GM19467 (cell line): ENCODE results near the gene CLRN2.
"Not testable (repeated sequence)": the region's sequence is repeated elsewhere in the genome, so short reads cannot be mapped to it uniquely, and the experiment has no call there.

Source experiments
- ATAC-seq: cut with Tn5 transposase; IDR thresholded peaks from one replicate; pipeline ENCODE4 v1.9.1; 2021; ENCODE audit warnings: mild to moderate bottlenecking, moderate library complexity; ENCODE audit not compliant: unreplicated experiment

CLRN2 gene

GRCh38 chr4:17502756-17503155, 12.2 kb upstream of the CLRN2 start:
- no peak for ATAC-seq

GRCh38 chr4:17504081-17504480, 10.9 kb upstream of the CLRN2 start:
- ATAC-seq: no peak

- no peak for ATAC-seq
Measured at GRCh38 chr4:17510582-17510981, 4.4 kb upstream of the CLRN2 start.

- no peak for ATAC-seq
Measured at GRCh38 chr4:17511051-17511450, 3.9 kb upstream of the CLRN2 start.

- peak; percentile 61 for ATAC-seq
Measured at GRCh38 chr4:17511509-17511949, 3.4 kb upstream of the CLRN2 start.

- peak; percentile 98 for ATAC-seq
Measured at GRCh38 chr4:17511950-17512795, 2.8 kb upstream of the CLRN2 start, which contains the start of gene QDPR. Gene QDPR (minus strand): TSS chr4:17512090. CDS start chr4:17512054, 36 bp downstream.

GRCh38 chr4:17512973-17513665, 1.8 kb upstream of the CLRN2 start:
- no peak for ATAC-seq

- no peak for ATAC-seq
Measured at GRCh38 chr4:17515445-17516407, 761 bp downstream of the CLRN2 start.

- ATAC-seq: no peak
Measured at GRCh38 chr4:17516980-17517379, 2.0 kb downstream of the CLRN2 start.

- no peak for ATAC-seq
Measured at GRCh38 chr4:17517664-17518063, 2.7 kb downstream of the CLRN2 start.

GRCh38 chr4:17521595-17521994, 6.6 kb downstream of the CLRN2 start:
- no peak for ATAC-seq

- ATAC-seq: no peak
Measured at GRCh38 chr4:17523662-17524061, 8.7 kb downstream of the CLRN2 start.

- no peak for ATAC-seq
Measured at GRCh38 chr4:17526695-17527477, 11.9 kb downstream of the CLRN2 start.

- no peak for ATAC-seq
Measured at GRCh38 chr4:17528551-17529165, 13.7 kb downstream of the CLRN2 start.

- ATAC-seq: no peak
Measured at GRCh38 chr4:17531538-17532285, 16.7 kb downstream of the CLRN2 start.

GRCh38 chr4:17534705-17535104, 19.7 kb downstream of the CLRN2 start:
- no peak for ATAC-seq

- ATAC-seq: no peak
Measured at GRCh38 chr4:17535242-17535641, 20.3 kb downstream of the CLRN2 start.

GRCh38 chr4:17535906-17536305, 20.9 kb downstream of the CLRN2 start:
- no peak for ATAC-seq

GRCh38 chr4:17537060-17537459, 22.1 kb downstream of the CLRN2 start:
- ATAC-seq: not testable (repeated sequence)
